ENCODE measurements around the gene DACH1. TPM values are rescaled to one million over a fixed set of nuclear protein-coding genes. Genes with fewer than 3 reads are reported as not detected.

The DACH1 gene
- total and polyA plus RNA-seq, 2 donors (not counting 3 experiments of a cell fraction or from before 2014, with no cell fraction given), result 8.6 to 28.3 TPM

DNA sequence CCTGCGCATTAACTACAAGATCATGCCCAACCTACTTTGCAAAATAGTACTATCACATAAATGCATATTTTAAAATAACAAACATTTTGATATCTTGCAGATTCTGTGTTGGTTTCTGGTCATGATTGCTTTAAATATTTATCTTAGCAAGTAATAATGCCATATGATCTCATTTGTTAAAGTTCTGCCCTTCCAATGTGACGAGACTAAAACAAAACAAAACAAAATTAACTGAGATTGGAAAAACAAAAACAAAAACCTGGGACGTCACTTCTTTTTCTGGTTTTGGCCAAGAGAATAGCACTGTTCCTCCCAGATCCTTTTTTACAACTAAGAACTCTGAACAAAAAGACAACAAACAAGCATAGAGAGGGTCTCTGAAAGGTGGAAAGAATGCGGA is 436.3 kb downstream of the DACH1 start:
- FAIRE-seq (no peak), DNase-seq (ENCODE audit: low read depth, low spot score) (no peak)
- ChIA-PET CTCF (interaction anchor here (0.9 kb wide), 1 partner anchor 102 kb away, joined by 3 read pairs; no protein-coding TSS in a partner anchor), POLR2A (no interaction called here)
- H3K9ac ChIP-seq (replicated peaks; ENCODE audit: extremely low read depth, insufficient read depth, low read length), result no peak overlapping the region
- no peaks in the 10 kb centered on the region for H3K79me2 ChIP-seq (ENCODE audit: control insufficient read depth, insufficient read depth, low read length)
- no peak overlapping the region for H3K4me3 ChIP-seq (replicated peaks in 1 of 3; ENCODE audit: insufficient read depth in 1 of 3, low read depth in 1 of 3, low read length in 3 of 3)
- no peaks in the 10 kb centered on the region for H3K36me3 ChIP-seq (ENCODE audit: control insufficient read depth in 2 of 2, extremely low read depth in 1 of 2, insufficient read depth in 2 of 2, low read length in 2 of 2)
- dilution Hi-C loops (cut with MboI; ENCODE audit: extremely low pct_ligation_motif_present, low sequenced_read_pairs), result no loop called here
- BruUV-seq (replicated peaks), result no TSS peak
- H2AFZ ChIP-seq (ENCODE audit: low read depth, low read length), result no peak overlapping the region
- no peaks in the 10 kb centered on the region for H3K4me1 ChIP-seq (ENCODE audit: control insufficient read depth, extremely low read depth, insufficient read depth, low read length)
- no peaks in the 10 kb centered on the region for H3K27me3 ChIP-seq (ENCODE audit: control insufficient read depth in 2 of 2, insufficient read depth in 2 of 2, low read length in 2 of 2)
- TF ChIP-seq MYC (IDR thresholded peaks at IDR 0.05; ENCODE audit: low read depth, low read length) (no peak), POLR2A (IDR thresholded peaks at IDR 0.05; ENCODE audit: low read depth, low read length) (no peak), POLR2AphosphoS5 (IDR thresholded peaks at IDR 0.05; ENCODE audit: insufficient read depth, low read depth, low read length) (no peak), CTCF (IDR thresholded peaks at IDR 0.05; ENCODE audit: extremely low read depth in 1 of 2, insufficient read depth in 1 of 2, low read depth in 1 of 2, low read length in 2 of 2) (no peak), FOS (IDR thresholded peaks at IDR 0.05; ENCODE audit: borderline replicate concordance, insufficient read depth, low read length) (no peak), EZH2 (IDR thresholded peaks at IDR 0.05; ENCODE audit: borderline replicate concordance, low read depth, low read length, severe bottlenecking) (no peak), JUN (IDR thresholded peaks at IDR 0.05; ENCODE audit: borderline replicate concordance, insufficient read depth, insufficient read length, low read depth) (no peak), GATA2 (IDR thresholded peaks at IDR 0.05; ENCODE audit: insufficient read depth, insufficient read length, low read depth, low read length) (no peak)
- TF ChIP-seq, protein P1, sequence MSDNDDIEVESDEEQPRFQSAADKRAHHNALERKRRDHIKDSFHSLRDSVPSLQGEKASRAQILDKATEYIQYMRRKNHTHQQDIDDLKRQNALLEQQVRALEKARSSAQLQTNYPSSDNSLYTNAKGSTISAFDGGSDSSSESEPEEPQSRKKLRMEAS (IDR thresholded peaks at IDR 0.05; ENCODE audit: insufficient read depth, insufficient read length), result no peak
- no peaks in the 10 kb centered on the region for H4K20me1 ChIP-seq (replicated peaks; ENCODE audit: control insufficient read depth, extremely low read depth, insufficient read depth, low read length)
- H3K9me3 ChIP-seq (replicated peaks; ENCODE audit: control insufficient read depth, insufficient read depth, low read length), result no peaks in the 10 kb centered on the region
- intact Hi-C loops (cut with micrococcal nuclease), result no loop called here
- no peak overlapping the region for H3K27ac ChIP-seq (ENCODE audit: insufficient read depth, low read depth, low read length)
- H3K4me2 ChIP-seq (ENCODE audit: insufficient read depth, low read length), result no peak overlapping the region
- H3K9me1 ChIP-seq (replicated peaks; ENCODE audit: control insufficient read depth, extremely low read depth, insufficient read depth, low read length), result no peaks in the 10 kb centered on the region

All from endothelial cell of umbilical vein (primary cell).